HepG2 (cell line): ENCODE data around the gene TRPV4. TPM values are rescaled to one million over a fixed set of nuclear protein-coding genes. Genes with fewer than 3 reads are reported as not detected.

Experiments used
- CSRNP1 ChIP-seq: sonication (generic); formaldehyde crosslinking; IDR thresholded peaks from 2 replicates; pipeline ENCODE4 v1.8.1; 2023; ENCODE audit warnings: mild to moderate bottlenecking, missing genetic modification reagents
- DPF2 ChIP-seq: sonication (generic); formaldehyde crosslinking; IDR thresholded peaks from 2 replicates; pipeline ENCODE4 v1.4.0; 2020; ENCODE audit warnings: mild to moderate bottlenecking, low read depth, missing genetic modification reagents, borderline replicate concordance
- E2F5 ChIP-seq: sonication (generic); formaldehyde crosslinking; conservative IDR thresholded peaks from 2 replicates; pipeline ENCODE4 v1.4.0; 2020; ENCODE audit warnings: missing genetic modification reagents
- FOXA3 ChIP-seq: IDR thresholded peaks from 2 replicates; pipeline ENCODE4 v1.6.1; 2016; ENCODE audit warnings: missing genetic modification reagents, missing compliant biosample characterization
- POLR2AphosphoS5 ChIP-seq: IDR thresholded peaks from 2 replicates; pipeline ENCODE4 v1.6.1; 2012; ENCODE audit warnings: low read depth, low read length
- SALL1 ChIP-seq: sonication (generic); formaldehyde crosslinking; IDR thresholded peaks from 2 replicates; pipeline ENCODE4 v1.8.0; 2022; ENCODE audit warnings: mild to moderate bottlenecking, missing genetic modification reagents
- SOX6 ChIP-seq, 2 experiments: fragments of 450-650 bp in 1 of 2; sonication (generic) in 1 of 2; formaldehyde crosslinking in 1 of 2; IDR thresholded peaks; 2 replicates each; pipeline versions ENCODE4 v1.4.0 to v1.6.1; 2017 to 2020; ENCODE audit warnings: antibody characterized with exemption in 1 of 2, mild to moderate bottlenecking in 1 of 2, missing genetic modification reagents in 1 of 2
- YY1 ChIP-seq: IDR thresholded peaks from 2 replicates; pipeline ENCODE4 v1.6.1; 2011; ENCODE audit warnings: low read length, low read depth, moderate library complexity, mild to moderate bottlenecking; ENCODE audit not compliant: insufficient read depth, insufficient replicate concordance
- ZBTB8A ChIP-seq: sonication (generic); formaldehyde crosslinking; IDR thresholded peaks from 2 replicates; pipeline ENCODE4 v1.4.0; 2020; ENCODE audit warnings: mild to moderate bottlenecking, low read depth, missing genetic modification reagents, borderline replicate concordance
- ZNF772 ChIP-seq: sonication (generic); formaldehyde crosslinking; IDR thresholded peaks from 2 replicates; pipeline ENCODE4 v1.5.0; 2020; ENCODE audit warnings: mild to moderate bottlenecking, missing genetic modification reagents
- ZNF816 ChIP-seq: sonication (generic); formaldehyde crosslinking; IDR thresholded peaks from 2 replicates; pipeline ENCODE4 v1.8.0; 2022; ENCODE audit warnings: missing genetic modification reagents, mild to moderate bottlenecking, borderline replicate concordance
- polyA plus RNA-seq, 8 experiments: library from polyadenylated mRNA; depleted of rRNA in 3 of 8; stranded (reverse) in 7 of 8; unstranded in 1 of 8; fragments of >200 nt; fragmentation: Illumina TruSeq in 4 of 8; extraction: Trizol in 4 of 8; gene quantifications; 2 replicates each; pipeline versions ENCODE4 v1.2.1 to v1.2.3, GENCODE V29; 2011 to 2016; ENCODE audit warnings: low read depth in 4 of 8, missing spikeins in 1 of 8, mixed read lengths in 1 of 8; ENCODE audit not compliant: insufficient read depth in 1 of 8
- total RNA-seq, 5 experiments: library from RNA; depleted of rRNA; stranded (reverse); fragments of >200 nt; fragmentation: Illumina TruSeq; extraction: Trizol; gene quantifications; 2 replicates each; pipeline ENCODE4 v1.2.3, GENCODE V29; 2016; ENCODE audit warnings: low read depth in 1 of 5
- TF ChIP-seq, protein P1 (sequence below): sonication (generic); formaldehyde crosslinking; conservative IDR thresholded peaks from 2 replicates; pipeline ENCODE4 v1.8.1; 2023; ENCODE audit warnings: missing genetic modification reagents
- TF ChIP-seq, protein P2 (sequence below): sonication (generic); formaldehyde crosslinking; IDR thresholded peaks from 2 replicates; pipeline ENCODE4 v1.8.0; 2022; ENCODE audit warnings: missing genetic modification reagents, mild to moderate bottlenecking, borderline replicate concordance
- TF ChIP-seq, protein P3 (sequence below): sonication (generic); formaldehyde crosslinking; IDR thresholded peaks from 2 replicates; pipeline ENCODE4 v1.5.0; 2020; ENCODE audit warnings: mild to moderate bottlenecking, missing genetic modification reagents, borderline replicate concordance

TRPV4 gene
- total and polyA plus RNA-seq, 2 of the 13 experiments (the other 11 are each of a cell fraction or from before 2014, with no cell fraction given), result 0.66 to 4.7 TPM

GRCh38 chr12:109736552-109737108 is 96.6 kb downstream of the TRPV4 start (continued):
- TF ChIP-seq YY1, result no peak
- TF ChIP-seq, protein P1, sequence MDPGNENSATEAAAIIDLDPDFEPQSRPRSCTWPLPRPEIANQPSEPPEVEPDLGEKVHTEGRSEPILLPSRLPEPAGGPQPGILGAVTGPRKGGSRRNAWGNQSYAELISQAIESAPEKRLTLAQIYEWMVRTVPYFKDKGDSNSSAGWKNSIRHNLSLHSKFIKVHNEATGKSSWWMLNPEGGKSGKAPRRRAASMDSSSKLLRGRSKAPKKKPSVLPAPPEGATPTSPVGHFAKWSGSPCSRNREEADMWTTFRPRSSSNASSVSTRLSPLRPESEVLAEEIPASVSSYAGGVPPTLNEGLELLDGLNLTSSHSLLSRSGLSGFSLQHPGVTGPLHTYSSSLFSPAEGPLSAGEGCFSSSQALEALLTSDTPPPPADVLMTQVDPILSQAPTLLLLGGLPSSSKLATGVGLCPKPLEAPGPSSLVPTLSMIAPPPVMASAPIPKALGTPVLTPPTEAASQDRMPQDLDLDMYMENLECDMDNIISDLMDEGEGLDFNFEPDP (CRISPR knock-in tag), result no peak
- no peak for TF ChIP-seq ZBTB8A (CRISPR knock-in tag)
- TF ChIP-seq FOXA3 (CRISPR knock-in tag), result no peak
- no peak for TF ChIP-seq DPF2 (CRISPR knock-in tag)
- peak; percentile 65 for TF ChIP-seq SALL1 (CRISPR knock-in tag)
- TF ChIP-seq, protein P2, sequence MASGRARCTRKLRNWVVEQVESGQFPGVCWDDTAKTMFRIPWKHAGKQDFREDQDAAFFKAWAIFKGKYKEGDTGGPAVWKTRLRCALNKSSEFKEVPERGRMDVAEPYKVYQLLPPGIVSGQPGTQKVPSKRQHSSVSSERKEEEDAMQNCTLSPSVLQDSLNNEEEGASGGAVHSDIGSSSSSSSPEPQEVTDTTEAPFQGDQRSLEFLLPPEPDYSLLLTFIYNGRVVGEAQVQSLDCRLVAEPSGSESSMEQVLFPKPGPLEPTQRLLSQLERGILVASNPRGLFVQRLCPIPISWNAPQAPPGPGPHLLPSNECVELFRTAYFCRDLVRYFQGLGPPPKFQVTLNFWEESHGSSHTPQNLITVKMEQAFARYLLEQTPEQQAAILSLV (CRISPR knock-in tag), result peak; percentile 63; the same call in 1 of the 2 replicates
- no peak for TF ChIP-seq ZNF772 (CRISPR knock-in tag)
- TF ChIP-seq SOX6 (IDR thresholded peaks at IDR 0.05), result no peak
- no peak for TF ChIP-seq SOX6 (CRISPR knock-in tag; IDR thresholded peaks at IDR 0.05)
- no peak for TF ChIP-seq CSRNP1
- TF ChIP-seq POLR2AphosphoS5, result no peak
- no peak for TF ChIP-seq E2F5 (CRISPR knock-in tag)
- no peak for TF ChIP-seq ZNF816
- TF ChIP-seq, protein P3, sequence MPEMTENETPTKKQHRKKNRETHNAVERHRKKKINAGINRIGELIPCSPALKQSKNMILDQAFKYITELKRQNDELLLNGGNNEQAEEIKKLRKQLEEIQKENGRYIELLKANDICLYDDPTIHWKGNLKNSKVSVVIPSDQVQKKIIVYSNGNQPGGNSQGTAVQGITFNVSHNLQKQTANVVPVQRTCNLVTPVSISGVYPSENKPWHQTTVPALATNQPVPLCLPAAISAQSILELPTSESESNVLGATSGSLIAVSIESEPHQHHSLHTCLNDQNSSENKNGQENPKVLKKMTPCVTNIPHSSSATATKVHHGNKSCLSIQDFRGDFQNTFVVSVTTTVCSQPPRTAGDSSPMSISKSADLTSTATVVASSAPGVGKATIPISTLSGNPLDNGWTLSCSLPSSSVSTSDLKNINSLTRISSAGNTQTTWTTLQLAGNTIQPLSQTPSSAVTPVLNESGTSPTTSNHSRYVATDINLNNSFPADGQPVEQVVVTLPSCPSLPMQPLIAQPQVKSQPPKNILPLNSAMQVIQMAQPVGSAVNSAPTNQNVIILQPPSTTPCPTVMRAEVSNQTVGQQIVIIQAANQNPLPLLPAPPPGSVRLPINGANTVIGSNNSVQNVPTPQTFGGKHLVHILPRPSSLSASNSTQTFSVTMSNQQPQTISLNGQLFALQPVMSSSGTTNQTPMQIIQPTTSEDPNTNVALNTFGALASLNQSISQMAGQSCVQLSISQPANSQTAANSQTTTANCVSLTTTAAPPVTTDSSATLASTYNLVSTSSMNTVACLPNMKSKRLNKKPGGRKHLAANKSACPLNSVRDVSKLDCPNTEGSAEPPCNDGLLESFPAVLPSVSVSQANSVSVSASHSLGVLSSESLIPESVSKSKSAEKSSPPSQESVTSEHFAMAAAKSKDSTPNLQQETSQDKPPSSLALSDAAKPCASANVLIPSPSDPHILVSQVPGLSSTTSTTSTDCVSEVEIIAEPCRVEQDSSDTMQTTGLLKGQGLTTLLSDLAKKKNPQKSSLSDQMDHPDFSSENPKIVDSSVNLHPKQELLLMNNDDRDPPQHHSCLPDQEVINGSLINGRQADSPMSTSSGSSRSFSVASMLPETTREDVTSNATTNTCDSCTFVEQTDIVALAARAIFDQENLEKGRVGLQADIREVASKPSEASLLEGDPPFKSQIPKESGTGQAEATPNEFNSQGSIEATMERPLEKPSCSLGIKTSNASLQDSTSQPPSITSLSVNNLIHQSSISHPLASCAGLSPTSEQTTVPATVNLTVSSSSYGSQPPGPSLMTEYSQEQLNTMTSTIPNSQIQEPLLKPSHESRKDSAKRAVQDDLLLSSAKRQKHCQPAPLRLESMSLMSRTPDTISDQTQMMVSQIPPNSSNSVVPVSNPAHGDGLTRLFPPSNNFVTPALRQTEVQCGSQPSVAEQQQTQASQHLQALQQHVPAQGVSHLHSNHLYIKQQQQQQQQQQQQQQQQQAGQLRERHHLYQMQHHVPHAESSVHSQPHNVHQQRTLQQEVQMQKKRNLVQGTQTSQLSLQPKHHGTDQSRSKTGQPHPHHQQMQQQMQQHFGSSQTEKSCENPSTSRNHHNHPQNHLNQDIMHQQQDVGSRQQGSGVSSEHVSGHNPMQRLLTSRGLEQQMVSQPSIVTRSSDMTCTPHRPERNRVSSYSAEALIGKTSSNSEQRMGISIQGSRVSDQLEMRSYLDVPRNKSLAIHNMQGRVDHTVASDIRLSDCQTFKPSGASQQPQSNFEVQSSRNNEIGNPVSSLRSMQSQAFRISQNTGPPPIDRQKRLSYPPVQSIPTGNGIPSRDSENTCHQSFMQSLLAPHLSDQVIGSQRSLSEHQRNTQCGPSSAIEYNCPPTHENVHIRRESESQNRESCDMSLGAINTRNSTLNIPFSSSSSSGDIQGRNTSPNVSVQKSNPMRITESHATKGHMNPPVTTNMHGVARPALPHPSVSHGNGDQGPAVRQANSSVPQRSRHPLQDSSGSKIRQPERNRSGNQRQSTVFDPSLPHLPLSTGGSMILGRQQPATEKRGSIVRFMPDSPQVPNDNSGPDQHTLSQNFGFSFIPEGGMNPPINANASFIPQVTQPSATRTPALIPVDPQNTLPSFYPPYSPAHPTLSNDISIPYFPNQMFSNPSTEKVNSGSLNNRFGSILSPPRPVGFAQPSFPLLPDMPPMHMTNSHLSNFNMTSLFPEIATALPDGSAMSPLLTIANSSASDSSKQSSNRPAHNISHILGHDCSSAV (CRISPR knock-in tag), result no peak
